Stimulated activated CD8-positive, alpha-beta memory T cell treated with anti-CD3 and anti-CD28 coated beads, Interleukin-15, amount 100 ng/mL, for 1 hour (primary cell): ENCODE results near the gene PEX13.
"Not testable (repeated sequence)": the region's sequence is repeated elsewhere in the genome, so short reads cannot be mapped to it uniquely, and the experiment has no call there.

ENCODE experiments used
- DNase-seq: peaks from one replicate; pipeline ENCODE4 v3.0.0-alpha.2; 2020; ENCODE audit warnings: low read depth

PEX13 gene

GRCh38 chr2:61017556-61018317 lies at the start of gene PEX13, which contains the start of gene PUS10:
TSS of gene PEX13 (plus strand) at chr2:61017720. CDS start at chr2:61017760, 40 bp downstream.
TSS of gene PUS10 (minus strand) at chr2:61018255. CDS start at chr2:61011890, 6,365 bp downstream.
- peak; percentile 25 for DNase-seq

GRCh38 chr2:60972889-60973656 lies 44.4 kb upstream of the PEX13 start:
- no peak for DNase-seq

- no peak for DNase-seq
Observed at GRCh38 chr2:60973705-60974104, 43.8 kb upstream of the PEX13 start.

GRCh38 chr2:60974652-60975051 lies 42.9 kb upstream of the PEX13 start:
- DNase-seq = no peak

GRCh38 chr2:60976256-60976850 lies 41.2 kb upstream of the PEX13 start:
- no peak for DNase-seq

GRCh38 chr2:60976875-60977561 lies 40.5 kb upstream of the PEX13 start:
- no peak for DNase-seq

GRCh38 chr2:60977562-60977895 lies 40.0 kb upstream of the PEX13 start:
- DNase-seq = no peak

GRCh38 chr2:60979231-60979630 lies 38.3 kb upstream of the PEX13 start:
- DNase-seq = no peak

- DNase-seq = no peak
Observed at GRCh38 chr2:60980071-60980815, 37.3 kb upstream of the PEX13 start.

- not testable (repeated sequence) for DNase-seq
Observed at GRCh38 chr2:60982066-60982465, 35.5 kb upstream of the PEX13 start.

- DNase-seq = no peak
Observed at GRCh38 chr2:60984720-60985119, 32.8 kb upstream of the PEX13 start.

- DNase-seq = no peak
Observed at GRCh38 chr2:60987041-60987440, 30.5 kb upstream of the PEX13 start.

- not testable (repeated sequence) for DNase-seq
Observed at GRCh38 chr2:60987656-60988055, 29.9 kb upstream of the PEX13 start.

- no peak for DNase-seq
Observed at GRCh38 chr2:60989259-60989658, 28.3 kb upstream of the PEX13 start.

GRCh38 chr2:60991644-60992043 lies 25.9 kb upstream of the PEX13 start:
- no peak for DNase-seq

- DNase-seq = no peak
Observed at GRCh38 chr2:60992985-60993392, 24.5 kb upstream of the PEX13 start.

- no peak for DNase-seq
Observed at GRCh38 chr2:60994131-60994530, 23.4 kb upstream of the PEX13 start.

GRCh38 chr2:60998628-60999545 lies 18.6 kb upstream of the PEX13 start:
- DNase-seq = no peak

- DNase-seq = no peak
Observed at GRCh38 chr2:61005736-61006135, 11.8 kb upstream of the PEX13 start.

- no peak for DNase-seq
Observed at GRCh38 chr2:61006486-61007105, 10.9 kb upstream of the PEX13 start.
